OCI-LY1 (cell line): ENCODE data around the gene DHFR.

ENCODE experiments used
- EZH2 ChIP-seq: fragments of 200-600 bp; sonication (generic), shearing (Covaris generic); IDR thresholded peaks from 2 replicates; pipeline ENCODE4 v1.8.0; 2017; ENCODE audit warnings: borderline replicate concordance, mixed run types, mild to moderate bottlenecking, antibody characterized with exemption, low read length, moderate library complexity, mixed read lengths
- TF ChIP-seq, protein P1 (sequence below): fragments of 200-600 bp; sonication (generic), shearing (Covaris generic); IDR thresholded peaks from 2 replicates; pipeline ENCODE4 v1.5.1; 2017; ENCODE audit warnings: mild to moderate bottlenecking, antibody characterized with exemption, low read length, moderate library complexity, mixed read lengths

DNA sequence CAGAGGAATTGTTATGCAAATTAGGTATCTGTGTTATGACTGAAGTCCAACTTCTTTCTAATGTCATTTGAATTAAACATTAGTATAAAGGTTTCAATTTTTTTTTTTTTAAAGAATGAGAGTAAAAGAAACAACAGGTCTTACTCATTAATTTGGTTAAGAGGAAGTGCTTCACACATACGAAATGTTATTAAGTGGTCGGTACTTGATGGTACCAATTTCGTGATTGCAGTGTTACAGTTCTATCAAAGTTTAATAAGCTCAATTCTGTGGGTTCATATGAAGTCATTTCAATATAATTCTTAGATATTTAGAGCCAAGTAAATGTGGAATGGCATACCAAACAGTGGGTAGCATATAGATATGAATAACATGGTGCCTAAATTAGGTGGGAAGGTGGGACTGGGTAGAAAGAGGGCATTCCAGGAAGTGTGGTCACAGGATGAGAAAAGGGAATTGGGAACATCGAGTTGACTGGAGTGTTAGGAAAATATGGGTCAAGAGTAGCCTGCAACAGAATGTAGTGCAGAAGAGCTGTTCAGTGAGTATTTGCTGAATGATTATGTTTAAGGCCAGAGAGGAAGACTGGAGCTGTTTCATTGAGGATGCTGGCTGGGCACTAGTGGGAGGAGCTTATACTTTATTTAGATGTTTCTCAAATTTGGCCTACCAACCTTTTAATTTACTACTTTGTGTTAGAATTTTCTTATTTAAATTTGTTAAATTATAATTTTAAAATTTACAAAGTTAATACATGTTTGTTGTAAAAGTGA lies 34.1 kb upstream of the DHFR start:
- TF ChIP-seq, protein P1, sequence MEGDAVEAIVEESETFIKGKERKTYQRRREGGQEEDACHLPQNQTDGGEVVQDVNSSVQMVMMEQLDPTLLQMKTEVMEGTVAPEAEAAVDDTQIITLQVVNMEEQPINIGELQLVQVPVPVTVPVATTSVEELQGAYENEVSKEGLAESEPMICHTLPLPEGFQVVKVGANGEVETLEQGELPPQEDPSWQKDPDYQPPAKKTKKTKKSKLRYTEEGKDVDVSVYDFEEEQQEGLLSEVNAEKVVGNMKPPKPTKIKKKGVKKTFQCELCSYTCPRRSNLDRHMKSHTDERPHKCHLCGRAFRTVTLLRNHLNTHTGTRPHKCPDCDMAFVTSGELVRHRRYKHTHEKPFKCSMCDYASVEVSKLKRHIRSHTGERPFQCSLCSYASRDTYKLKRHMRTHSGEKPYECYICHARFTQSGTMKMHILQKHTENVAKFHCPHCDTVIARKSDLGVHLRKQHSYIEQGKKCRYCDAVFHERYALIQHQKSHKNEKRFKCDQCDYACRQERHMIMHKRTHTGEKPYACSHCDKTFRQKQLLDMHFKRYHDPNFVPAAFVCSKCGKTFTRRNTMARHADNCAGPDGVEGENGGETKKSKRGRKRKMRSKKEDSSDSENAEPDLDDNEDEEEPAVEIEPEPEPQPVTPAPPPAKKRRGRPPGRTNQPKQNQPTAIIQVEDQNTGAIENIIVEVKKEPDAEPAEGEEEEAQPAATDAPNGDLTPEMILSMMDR = no peak
- no peak for TF ChIP-seq EZH2
